Measurements from ENCODE around the gene CKMT2. TPM values are rescaled to one million over a fixed set of nuclear protein-coding genes. Genes with fewer than 3 reads are reported as not detected.

The CKMT2 gene
- total and polyA plus RNA-seq, 2 experiments from 2014 or later, result 2.9 to 8.2 TPM

GRCh38 chr5:81249240-81249639, 16.1 kb downstream of the CKMT2 start:
- TF ChIP-seq ZNF331 (CRISPR knock-in tag; IDR thresholded peaks at IDR 0.05; ENCODE audit: low read depth) (no peak), EZH2phosphoT487 (IDR thresholded peaks at IDR 0.05; ENCODE audit: unreplicated experiment) (no peak), NANOG (IDR thresholded peaks at IDR 0.05; ENCODE audit: borderline replicate concordance) (no peak), STAT1 (IDR thresholded peaks at IDR 0.05; ENCODE audit: unreplicated experiment) (no peak), CREB1 (CRISPR knock-in tag; IDR thresholded peaks at IDR 0.05; ENCODE audit: low read depth) (no peak), EZH2 (IDR thresholded peaks at IDR 0.05; ENCODE audit: low read depth, unreplicated experiment) (no peak), POLR2AphosphoS5 (IDR thresholded peaks at IDR 0.05; ENCODE audit: low read depth) (no peak), JUNB (IDR thresholded peaks at IDR 0.05; ENCODE audit: unreplicated experiment) (no peak), CTCF (conservative IDR thresholded peaks at IDR 0.05; ENCODE audit: low read depth in 2 of 2) (no peak), ZNF462 (CRISPR knock-in tag; IDR thresholded peaks at IDR 0.05) (no peak)

More at GRCh38 chr5:81249240-81249639, 16.1 kb downstream of the CKMT2 start:
- Mint-ChIP-seq H3K27ac (no peak overlapping the region), H3K9me3 (no peaks in the 10 kb centered on the region), H3K36me3 (ENCODE audit: low read depth) (peaks cover 6% of the 10 kb centered on the region), H3K4me3 (no peak overlapping the region), H3K27me3 (ENCODE audit: insufficient read depth, low read depth, poor library complexity) (no peaks in the 10 kb centered on the region), H3K4me1 (peaks cover 37% of the 10 kb centered on the region)
- H4K20me1 ChIP-seq (replicated peaks; ENCODE audit: insufficient read depth), result peaks cover 16% of the 10 kb centered on the region
- no peaks in the 10 kb centered on the region for H3K9me2 ChIP-seq (ENCODE audit: insufficient read depth)
- H3F3A ChIP-seq (replicated peaks; ENCODE audit: low read depth), result no peaks in the 10 kb centered on the region
- no peak overlapping the region for H2AFZ ChIP-seq
- no peak overlapping the region for H3K4me2 ChIP-seq
- ATAC-seq, result peak; percentile 71
- H3K27ac ChIP-seq (ENCODE audit: low read depth), result no peak overlapping the region
- no peaks in the 10 kb centered on the region for H3K27me3 ChIP-seq (ENCODE audit: insufficient read depth)
- DNase-seq (ENCODE audit: low spot score), result no peak
- no peak overlapping the region for H3K4me3 ChIP-seq
- H3K79me2 ChIP-seq (replicated peaks; ENCODE audit: insufficient read depth), result no peaks in the 10 kb centered on the region; the same call in 1 of the 2 replicates
- H3K36me3 ChIP-seq (ENCODE audit: insufficient read depth), result no peaks in the 10 kb centered on the region
- H3K4me1 ChIP-seq (ENCODE audit: insufficient read depth), result peaks cover 11% of the 10 kb centered on the region

Data from GM23338 (cell line).